ENCODE data around the gene ZSCAN2. TPM values are rescaled to one million over a fixed set of nuclear protein-coding genes. Genes with fewer than 3 reads are reported as not detected.

ZSCAN2 gene
- total RNA-seq, 1 donor from 2014 or later, result 13.0 TPM

DNA sequence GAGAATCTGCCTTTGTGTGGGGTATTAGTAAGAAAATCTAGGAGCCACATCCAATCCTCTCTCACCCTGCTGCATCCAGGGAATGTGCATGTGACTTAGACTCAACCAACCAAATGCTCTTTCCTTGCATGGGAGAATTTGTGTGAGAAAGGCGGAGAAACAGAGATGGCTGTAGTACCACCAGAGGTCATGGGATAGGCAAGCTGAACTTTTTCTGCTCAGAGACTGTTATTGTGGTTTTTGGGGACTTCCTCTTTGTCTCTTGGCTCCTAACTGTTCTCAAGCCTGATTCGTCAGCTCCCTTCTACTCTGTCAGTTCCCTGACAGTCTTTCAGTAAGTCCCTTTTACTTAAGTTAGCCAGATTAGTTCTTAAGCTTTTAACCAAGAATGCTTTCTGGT is 2.6 kb upstream of the ZSCAN2 start:
- DNase-seq (ENCODE audit: low read depth in 2 of 2), result no peak

DNA sequence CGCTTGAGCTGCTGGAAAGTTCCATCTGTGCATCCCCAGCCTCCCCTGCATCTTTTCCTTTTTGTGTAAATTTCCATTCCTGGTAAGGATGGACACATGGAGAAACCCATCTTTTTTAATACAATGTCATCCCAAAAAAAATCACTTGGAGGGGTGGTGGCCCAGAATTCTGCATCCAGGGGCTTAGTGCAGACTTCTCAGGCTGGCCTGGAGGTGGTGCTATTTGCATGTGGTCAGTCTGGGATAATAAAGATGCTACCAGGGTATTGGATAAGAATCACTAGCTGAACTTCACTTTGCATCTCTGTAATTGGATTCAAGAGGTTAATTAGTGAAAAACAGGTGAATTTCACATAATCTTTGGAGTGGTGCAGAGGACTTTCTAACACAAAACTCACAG is 1.8 kb upstream of the ZSCAN2 start:
- DNase-seq (ENCODE audit: low read depth in 2 of 2), result peak; percentile 51 to 80

DNA sequence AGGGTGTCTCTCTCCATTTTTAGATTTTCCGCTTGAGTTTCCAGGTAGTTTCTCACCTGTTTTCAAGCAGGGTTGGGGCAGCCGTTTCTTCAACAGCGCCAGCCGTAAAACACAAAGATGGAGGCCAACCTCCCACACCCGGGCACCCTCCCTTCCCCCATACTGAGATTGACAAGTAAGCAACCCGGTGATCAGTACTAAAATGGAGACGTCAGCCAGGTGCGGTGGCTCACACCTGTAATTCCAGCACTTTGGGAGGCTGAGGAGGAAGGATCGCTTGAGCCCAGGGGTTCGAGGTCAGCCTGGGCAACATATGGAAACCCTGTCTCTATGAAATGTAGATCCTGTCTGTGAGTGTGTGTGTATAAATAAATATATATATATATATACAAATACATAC is 903 bp upstream of the ZSCAN2 start:
- no peak for DNase-seq (ENCODE audit: low read depth in 2 of 2)

DNA sequence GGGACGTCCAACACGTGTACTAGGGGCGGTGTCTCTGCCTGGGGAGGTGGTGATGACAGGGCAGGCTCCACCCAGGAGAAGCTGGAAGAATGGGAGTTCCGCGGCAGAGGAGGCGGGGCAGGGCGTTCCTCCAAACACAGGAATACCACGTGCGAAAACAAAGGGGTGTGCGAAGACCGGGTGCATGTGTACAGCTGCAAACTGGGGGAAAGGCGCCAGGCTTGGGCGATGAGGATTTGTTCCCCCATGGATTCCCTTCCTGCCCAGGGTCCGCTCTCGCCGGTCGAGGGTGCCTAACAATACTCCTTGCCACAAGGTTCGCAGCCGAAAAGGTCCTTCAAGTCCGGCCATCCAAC is 500 bp upstream of the ZSCAN2 start:
- peak; percentile 64 to 88 for DNase-seq (ENCODE audit: low read depth in 2 of 2)

DNA sequence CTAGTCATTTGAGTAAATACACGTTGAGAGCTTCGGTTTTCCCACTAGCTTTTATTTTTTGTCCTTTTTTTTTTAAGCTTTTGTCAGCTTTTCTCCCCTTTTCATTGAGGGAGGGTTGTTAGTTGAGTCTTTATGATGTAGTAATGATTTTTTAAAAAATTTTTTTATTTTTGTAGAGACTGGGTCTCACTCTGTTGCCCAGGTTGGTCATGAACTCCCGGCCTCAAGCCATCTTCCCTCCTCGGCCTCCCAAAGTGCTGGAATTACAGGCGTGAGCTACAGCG is 688 bp downstream of the ZSCAN2 start:
- no peak for DNase-seq (ENCODE audit: low read depth in 2 of 2)

DNA sequence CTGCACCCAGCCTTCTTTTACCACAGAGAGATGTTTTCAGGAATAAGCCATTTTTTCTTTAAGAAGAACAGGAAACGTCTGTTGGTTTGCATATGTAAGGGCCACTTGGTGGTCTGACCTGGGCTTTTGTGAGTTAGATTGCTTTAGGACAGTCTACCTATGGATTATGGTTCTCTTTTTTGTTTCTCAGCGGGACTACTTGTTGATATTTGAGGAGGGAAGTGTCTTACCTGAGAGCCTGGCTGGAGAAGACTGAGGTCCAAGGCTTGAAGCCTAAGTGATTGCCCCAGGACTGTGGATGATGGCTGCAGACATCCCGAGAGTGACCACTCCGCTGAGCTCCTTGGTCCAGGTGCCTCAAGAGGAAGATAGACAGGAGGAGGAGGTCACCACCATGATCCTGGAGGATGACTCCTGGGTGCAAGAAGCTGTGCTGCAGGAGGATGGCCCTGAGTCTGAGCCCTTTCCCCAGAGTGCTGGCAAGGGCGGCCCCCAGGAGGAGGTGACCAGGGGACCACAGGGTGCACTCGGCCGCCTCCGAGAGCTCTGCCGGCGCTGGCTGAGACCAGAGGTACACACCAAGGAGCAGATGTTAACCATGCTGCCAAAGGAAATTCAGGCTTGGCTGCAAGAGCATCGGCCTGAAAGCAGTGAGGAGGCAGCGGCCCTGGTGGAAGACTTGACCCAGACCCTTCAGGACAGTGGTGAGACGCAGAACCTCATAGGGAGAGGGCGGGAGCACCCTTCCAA is 3.0 kb downstream of the ZSCAN2 start:
- no peak for DNase-seq (ENCODE audit: low read depth in 2 of 2)

DNA sequence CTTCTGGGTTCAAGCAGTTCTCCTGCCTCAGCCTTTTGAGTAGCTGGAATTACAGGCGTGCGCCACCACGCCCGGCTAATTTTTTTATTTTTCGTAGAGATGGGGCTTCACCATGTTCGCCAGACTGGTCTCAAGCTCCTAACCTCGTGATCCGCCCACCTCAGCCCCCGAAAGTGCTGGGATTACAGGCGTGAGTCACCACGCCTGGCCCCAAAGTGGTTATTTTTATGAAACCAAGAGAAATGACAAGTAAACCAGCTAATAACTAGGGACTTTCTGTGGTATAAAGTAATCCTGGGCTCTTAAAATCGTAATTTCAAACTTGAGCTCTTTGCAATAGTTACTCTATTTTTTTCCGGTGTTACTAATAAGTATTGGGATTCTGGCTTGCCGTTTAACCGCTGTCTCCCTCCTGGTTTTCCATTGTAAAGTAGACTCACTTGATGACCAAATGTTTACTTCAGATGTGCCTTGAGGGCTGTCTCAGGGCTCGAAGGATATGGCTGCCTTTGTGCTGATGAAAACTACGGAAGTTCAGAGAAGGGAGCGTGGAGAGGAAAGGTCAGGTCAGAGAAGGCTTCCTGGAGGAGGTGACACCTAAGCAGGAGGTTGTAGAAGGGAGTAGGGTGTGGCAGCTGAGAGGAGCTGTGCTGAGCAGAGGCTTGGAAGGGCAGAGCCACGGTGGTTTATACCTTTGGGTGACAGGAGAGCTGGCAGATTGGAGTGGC is 4.2 kb downstream of the ZSCAN2 start:
- no peak for DNase-seq (ENCODE audit: low read depth in 2 of 2)

DNA sequence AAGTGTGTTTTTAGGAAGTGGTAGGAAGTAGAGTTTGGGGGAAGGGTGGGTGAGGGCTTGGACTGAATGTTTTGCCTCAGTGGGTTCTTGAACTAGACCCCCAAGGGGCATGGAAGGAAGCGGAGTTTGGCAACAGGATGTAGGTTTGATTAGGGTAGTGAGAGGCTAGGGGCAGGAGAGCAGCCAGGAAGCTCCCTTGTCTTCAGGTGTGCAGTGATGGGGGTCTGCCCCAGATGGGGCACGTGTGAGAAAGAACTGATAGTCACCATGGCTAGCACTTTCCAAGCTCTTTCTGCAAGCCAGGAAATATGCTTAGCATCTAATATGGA is 4.7 kb downstream of the ZSCAN2 start:
- no peak for DNase-seq (ENCODE audit: low read depth in 2 of 2)

DNA sequence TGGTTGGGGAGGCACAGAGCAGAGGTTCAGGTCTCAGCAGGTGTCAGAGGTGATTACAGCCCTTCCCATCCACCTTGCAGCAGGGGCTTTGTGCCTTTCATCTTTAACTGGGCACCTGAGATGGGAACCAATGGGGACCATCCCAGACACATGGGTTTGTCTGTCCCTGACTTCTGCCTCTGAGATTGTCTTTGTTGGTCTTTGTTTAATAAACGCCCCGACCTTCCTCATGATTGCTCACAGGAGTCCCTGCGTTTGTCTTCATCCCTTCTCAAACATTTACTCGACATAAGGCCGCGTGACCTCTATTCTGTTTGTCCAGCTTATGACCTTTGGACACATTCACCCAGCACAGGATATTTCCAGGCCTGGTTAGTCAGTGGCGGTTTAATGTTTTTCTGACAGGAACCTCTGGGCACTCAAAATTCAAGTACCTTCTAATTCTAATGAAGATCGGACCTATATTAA is 5.9 kb downstream of the ZSCAN2 start:
- DNase-seq (ENCODE audit: low read depth in 2 of 2), result peak in 1 of 2 donors; percentile 57

DNA sequence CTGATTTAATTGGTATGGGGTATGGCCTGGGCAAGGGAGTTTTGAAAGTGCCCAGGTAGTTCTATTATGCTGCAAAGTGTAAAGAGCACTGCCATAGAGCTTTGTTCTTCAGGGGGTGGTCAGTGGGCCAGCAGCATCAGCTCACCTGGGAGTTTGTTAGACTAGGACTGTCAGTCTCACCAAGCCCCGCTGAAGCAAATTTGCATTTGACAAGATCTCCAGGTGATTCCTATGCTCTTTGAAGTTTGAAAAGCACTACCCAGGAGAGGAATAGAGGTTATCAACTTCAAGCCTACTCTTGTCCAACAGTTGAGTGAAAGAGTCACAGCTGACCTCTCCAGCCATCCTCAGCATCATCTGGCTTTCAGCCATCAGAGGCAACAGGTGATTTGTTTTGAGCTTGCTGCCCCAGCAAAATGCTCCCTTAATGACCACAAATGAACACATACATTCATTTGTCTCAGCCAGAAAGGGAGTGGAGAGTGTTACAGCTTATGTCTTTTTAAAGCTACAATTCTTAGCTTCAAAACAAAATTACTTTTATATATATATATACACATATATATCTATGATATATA is 8.0 kb downstream of the ZSCAN2 start:
- DNase-seq (ENCODE audit: low read depth in 2 of 2), result no peak

DNA sequence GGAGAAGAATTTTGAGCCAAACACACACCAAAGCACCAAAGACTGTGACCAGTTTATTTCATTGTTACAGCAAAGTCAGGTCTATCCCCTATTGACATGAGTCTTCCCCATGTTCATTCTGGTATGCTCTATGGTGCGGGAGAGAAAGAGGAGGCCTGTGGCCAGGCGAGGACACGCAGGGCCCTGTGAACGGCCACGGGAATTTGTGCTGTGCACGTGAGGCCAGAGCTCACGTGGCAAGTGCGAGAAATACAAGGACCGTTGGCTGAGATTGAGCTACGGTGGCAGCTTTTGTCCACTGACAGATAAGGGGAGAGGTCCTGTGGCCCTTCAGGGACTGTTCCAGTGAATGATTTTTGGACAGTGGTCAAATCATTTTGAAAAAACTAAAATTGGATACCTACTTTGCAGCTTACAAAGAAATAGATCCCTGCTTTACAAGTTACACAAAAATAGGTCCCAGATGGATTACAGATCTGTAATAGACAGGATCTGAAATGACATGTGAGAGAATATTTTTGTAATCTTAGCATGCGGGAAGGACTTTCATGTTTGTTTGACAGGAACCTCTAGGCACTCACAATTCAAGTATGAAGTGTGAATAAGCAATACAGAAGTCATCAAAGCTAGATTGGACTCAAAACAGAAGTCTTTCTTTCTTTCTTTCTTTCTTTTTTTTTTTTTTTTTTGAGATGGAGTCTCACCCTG is 9.2 kb downstream of the ZSCAN2 start:
- no peak for DNase-seq (ENCODE audit: low read depth in 2 of 2)

DNA sequence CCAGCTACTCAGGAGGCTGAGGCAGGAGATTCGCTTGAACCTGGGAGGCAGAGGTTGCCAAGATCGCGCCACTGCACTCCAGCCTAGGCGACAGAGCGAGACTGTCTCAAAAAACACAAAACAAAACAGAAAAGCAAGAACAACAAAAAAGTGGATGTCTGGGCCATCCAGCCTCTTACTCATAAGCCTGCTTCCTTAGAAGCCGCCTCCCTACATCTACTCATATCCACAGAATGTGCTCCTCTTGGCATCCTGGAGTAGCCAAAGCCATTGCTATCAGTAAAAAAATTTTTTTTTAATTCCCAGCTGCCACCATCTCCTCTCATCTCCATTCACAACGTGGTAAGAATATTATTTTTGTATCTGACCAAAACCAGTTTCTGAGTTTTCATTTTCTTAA is 10.8 kb downstream of the ZSCAN2 start:
- peak in 1 of 2 donors; percentile 48 for DNase-seq (ENCODE audit: low read depth in 2 of 2)

DNA sequence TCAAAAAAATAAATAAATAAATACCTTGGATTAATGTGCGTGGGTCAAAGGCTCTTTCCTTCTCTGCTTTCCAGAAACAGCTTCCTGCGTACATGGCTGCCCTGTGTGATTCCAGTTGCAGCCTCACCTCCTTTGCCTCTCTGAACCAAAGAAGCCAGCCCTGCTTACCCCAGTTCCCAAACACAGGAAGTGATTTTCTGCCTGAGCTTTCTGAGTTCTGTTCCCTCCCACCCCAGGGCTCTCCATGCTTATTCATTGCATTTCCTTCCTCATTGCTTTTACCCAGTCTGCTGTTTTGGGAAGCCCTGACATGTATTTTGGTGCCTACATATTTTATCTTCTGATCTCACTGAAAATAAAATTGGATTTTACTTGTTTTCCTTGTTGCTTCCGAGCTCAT is 15.4 kb downstream of the ZSCAN2 start:
- DNase-seq (ENCODE audit: low read depth in 2 of 2), result peak in 1 of 2 donors; percentile 45

DNA sequence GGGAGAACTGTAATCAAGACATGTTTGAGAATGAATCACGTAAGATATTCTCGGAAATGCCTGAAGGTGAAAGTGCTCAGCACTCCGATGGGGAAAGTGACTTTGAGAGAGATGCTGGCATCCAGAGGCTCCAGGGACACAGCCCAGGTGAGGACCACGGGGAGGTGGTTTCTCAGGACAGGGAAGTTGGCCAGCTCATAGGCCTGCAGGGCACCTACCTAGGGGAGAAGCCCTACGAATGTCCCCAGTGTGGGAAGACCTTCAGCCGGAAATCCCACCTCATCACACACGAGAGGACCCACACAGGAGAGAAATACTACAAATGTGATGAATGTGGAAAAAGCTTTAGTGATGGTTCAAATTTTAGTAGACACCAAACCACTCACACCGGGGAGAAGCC is 19.8 kb downstream of the ZSCAN2 start:
- no peak for DNase-seq (ENCODE audit: low read depth in 2 of 2)

DNA sequence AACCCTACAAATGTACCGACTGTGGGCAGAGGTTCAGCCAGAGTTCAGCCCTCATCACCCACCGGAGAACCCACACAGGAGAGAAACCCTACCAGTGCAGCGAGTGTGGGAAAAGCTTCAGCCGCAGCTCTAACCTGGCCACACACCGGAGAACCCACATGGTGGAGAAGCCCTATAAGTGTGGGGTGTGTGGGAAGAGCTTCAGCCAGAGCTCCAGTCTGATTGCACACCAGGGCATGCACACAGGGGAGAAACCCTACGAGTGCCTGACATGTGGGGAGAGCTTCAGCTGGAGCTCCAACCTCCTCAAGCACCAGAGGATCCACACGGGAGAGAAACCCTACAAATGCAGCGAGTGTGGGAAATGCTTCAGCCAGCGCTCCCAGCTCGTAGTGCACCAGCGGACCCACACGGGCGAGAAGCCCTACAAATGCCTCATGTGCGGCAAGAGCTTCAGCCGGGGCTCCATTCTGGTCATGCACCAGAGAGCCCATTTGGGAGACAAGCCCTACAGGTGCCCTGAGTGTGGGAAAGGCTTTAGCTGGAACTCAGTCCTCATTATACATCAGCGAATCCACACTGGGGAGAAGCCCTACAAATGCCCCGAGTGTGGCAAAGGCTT is 20.7 kb downstream of the ZSCAN2 start:
- no peak for DNase-seq (ENCODE audit: low read depth in 2 of 2)

DNA sequence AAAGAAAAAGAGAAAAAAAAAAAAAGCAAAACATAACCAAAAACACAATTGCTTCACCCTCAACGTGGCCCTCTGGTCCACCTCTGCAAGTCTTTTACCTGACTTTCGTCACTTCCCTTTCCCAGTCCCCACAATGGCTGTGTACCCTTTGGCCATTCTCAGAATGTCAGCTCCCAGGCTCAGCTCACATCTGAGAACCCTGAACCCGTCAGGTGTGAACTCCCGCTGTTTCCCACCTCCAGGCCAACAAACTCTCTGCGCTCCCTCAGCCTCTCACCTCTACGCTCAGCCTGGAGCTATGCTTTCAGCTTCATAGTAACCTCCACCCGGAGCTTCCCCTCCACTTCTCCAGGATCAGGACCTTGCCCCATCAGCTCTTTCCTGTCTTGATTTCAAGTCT is 23.6 kb downstream of the ZSCAN2 start:
- DNase-seq (ENCODE audit: low read depth in 2 of 2), result no peak

DNA sequence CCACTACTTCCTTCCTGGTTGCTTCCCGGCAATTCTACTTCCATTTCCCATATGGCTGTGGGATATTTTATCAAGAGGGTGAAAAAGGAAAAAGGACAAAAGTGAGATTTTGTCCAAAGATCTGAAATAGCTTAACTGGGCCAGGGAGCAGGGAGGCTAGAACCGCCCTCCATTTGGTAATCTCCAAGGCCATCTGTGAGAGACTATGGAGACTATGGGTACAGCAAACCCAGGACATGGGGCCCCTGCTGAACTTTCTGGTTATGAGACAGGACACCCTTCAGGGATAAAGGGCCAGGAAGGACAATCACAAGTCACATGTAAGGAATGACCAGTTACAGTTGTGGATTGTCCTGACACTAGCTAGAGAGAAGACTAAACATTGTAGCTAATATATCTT is 24.3 kb downstream of the ZSCAN2 start:
- DNase-seq (ENCODE audit: low read depth in 2 of 2), result no peak

DNA sequence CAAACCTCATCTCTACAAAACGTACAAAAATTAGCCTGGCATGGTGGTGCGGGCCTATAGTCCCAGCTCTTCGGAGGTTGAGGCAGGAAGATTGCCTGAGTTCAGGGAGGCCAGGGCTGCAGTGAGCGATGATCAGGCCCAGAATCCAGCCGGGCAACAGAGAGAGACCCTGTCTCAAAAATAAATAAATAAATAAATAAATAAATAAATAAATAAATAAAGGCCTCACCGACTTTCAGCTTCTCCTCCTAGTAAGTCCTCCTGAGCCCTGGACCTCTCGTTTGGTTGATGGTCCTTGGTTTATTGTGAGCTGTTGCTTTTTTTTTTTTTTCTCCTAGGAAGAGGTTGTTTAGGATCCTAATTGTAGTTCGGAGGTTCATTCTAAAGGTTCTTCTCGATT is 28.2 kb downstream of the ZSCAN2 start:
- no peak for DNase-seq (ENCODE audit: low read depth in 2 of 2)

DNA sequence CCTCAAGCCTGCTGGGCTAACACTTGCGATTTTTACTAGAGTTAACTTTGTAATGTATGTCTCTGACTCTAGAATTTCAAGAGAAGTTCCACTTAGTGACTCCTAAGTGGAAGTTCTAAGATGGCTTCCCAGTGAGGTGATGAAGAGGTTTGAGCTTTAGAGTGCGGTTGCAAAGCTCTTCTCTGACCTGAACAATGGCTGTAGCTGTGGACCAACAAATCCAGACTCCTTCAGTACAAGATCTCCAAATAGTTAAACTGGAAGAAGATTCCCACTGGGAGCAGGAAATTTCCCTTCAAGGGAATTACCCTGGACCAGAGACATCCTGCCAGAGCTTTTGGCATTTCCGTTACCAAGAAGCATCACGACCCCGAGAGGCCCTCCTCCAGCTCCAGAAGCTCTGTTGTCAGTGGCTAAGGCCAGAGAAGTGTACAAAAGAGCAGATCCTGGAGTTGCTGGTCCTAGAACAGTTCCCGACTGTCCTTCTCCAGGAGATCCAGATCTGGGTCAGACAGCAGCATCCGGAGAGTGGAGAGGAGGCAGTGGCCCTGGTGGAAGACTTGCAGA is 31.0 kb downstream of the ZSCAN2 start:
- DNase-seq (ENCODE audit: low read depth in 2 of 2), result no peak

DNA sequence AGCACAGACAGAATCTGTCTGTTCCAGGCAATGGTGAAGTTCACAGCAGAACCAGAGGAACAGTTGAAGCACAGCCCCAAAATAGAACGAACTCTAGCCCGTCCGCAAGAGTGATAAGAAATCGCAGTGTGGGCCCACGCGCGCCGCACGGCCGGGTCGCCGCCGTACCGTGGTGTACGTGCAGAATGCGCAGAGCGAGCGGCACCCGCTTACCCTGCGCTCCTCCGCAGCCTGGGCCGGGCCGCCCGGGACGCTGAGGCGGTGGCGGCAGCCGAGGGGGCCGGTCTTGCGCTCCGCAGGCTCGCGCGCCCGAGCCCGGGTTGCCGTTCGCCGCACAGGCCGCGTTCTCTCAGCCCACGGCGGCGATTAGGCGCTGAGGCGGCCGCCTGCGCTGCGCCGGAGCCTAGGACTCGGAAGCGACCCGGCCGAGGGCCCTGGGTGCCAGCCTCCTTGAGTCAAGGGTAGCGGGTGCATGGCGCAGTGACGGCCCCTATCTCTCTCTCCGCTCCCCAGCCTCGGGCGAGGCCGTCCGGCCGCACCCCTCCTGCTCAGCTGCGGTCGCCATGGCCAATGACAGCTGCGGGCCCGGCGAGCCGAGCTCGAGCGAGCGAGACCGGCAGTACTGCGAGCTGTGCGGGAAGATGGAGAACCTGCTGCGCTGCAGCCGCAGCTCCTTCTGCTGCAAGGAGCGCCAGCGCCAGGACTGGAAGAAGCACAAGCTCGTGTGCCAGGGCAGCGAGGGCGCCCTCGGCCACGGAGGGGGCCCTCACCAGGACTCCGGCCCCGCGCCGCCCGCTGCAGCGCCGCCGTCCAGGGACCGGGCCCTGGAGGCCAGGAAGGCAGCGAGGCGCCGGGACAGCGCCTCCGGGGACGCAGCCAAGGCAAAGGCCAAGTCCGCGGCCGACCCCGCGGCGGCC is 32.8 kb downstream of the ZSCAN2 start:
- DNase-seq (ENCODE audit: low read depth in 2 of 2), result peak in 1 of 2 donors; percentile 86

All from dermis microvascular lymphatic vessel endothelial cell (primary cell).